SKM-1 treated with dmso at 0.1 percent for 144 hours (cell line): ENCODE measurements around the gene WFDC8.

ENCODE experiments used
- DNase-seq: peaks from one replicate; lab custom pipeline; 2025; ENCODE audit not compliant: unreplicated experiment; lab: John Stamatoyannopoulos, UW

WFDC8 gene

GRCh38 chr20:45550765-45551164 lies 28.3 kb downstream of the WFDC8 start:
- no peak for DNase-seq

- DNase-seq = no peak
These were observed 30.7 kb downstream of the WFDC8 start for GRCh38 chr20:45548410-45548809.

GRCh38 chr20:45547206-45547770 lies 31.8 kb downstream of the WFDC8 start, which contains the start of gene EPPIN:
Gene EPPIN (minus strand): TSS chr20:45547401. CDS start chr20:45547357, 44 bp downstream.
- no peak for DNase-seq

- DNase-seq = no peak
These were observed 33.2 kb downstream of the WFDC8 start for GRCh38 chr20:45545754-45546453.

GRCh38 chr20:45545351-45545750 lies 33.7 kb downstream of the WFDC8 start:
- no peak for DNase-seq

GRCh38 chr20:45539382-45539781 lies 39.7 kb downstream of the WFDC8 start, which contains the start of gene WFDC6:
Gene WFDC6 (minus strand): TSS chr20:45539482. CDS start chr20:45539407, 75 bp downstream.
- no peak for DNase-seq

- DNase-seq = no peak
These were observed 40.8 kb downstream of the WFDC8 start for GRCh38 chr20:45538209-45538799.

GRCh38 chr20:45527294-45527693 lies 51.8 kb downstream of the WFDC8 start:
- DNase-seq = no peak

- no peak for DNase-seq
These were observed 55.3 kb downstream of the WFDC8 start for GRCh38 chr20:45523821-45524220.

GRCh38 chr20:45518282-45518681 lies 60.8 kb downstream of the WFDC8 start:
- no peak for DNase-seq

GRCh38 chr20:45515147-45515913 lies 63.8 kb downstream of the WFDC8 start, which contains the start of gene SPINT3:
Gene SPINT3 (minus strand): TSS chr20:45515622. CDS start chr20:45515608, 14 bp downstream.
- no peak for DNase-seq

GRCh38 chr20:45510242-45510862 lies 68.7 kb downstream of the WFDC8 start:
- DNase-seq = no peak

GRCh38 chr20:45509091-45509490 lies 70.0 kb downstream of the WFDC8 start:
- no peak for DNase-seq

- DNase-seq = no peak
These were observed 70.8 kb downstream of the WFDC8 start for GRCh38 chr20:45508068-45508886.

GRCh38 chr20:45507011-45507820 lies 71.9 kb downstream of the WFDC8 start:
- no peak for DNase-seq

GRCh38 chr20:45506398-45506797 lies 72.7 kb downstream of the WFDC8 start:
- no peak for DNase-seq

- no peak for DNase-seq
These were observed 75.7 kb downstream of the WFDC8 start for GRCh38 chr20:45503403-45503802.

- DNase-seq = no peak
These were observed 76.5 kb downstream of the WFDC8 start for GRCh38 chr20:45502561-45502960.
